ENCODE results near the gene FRMD5.
A peak's percentile ranks its signal among the peaks of the same experiment; 100 is the strongest.

Gene FRMD5

DNA sequence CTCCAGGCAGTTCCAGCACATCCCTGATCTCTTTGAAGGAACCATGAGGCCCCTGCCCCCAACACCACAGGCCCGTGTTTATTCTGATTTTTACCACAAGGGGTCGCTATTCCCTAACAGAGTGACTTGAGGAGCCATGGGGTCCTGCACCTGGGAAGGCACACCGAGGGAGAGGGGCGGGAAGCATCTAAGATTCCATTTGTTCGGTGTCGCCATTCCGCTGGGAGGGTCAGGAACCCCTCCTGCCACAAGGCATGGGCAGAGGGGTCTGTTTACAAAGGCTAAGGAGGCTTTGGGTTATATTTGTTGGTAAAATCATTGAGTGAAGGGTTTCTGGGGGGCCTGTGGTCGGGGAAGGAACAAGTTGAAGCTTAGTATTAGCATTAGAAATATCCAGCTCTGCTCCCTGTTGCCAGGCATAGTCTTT lies 291.2 kb downstream of the FRMD5 start:
- Mint-ChIP-seq H3K9me3 (no peaks in the 10 kb centered on the region), H3K27ac (peak overlapping the region in 1 of 2 donors; percentile 0), H3K27me3 (no peaks in the 10 kb centered on the region), H3K4me1 (peaks cover 6% of the 10 kb centered on the region), H3K4me3 (peak overlapping the region in 1 of 2 donors; percentile 63)
- DNase-seq (peak; percentile 61 to 70), ATAC-seq (peak; percentile 86)

DNA sequence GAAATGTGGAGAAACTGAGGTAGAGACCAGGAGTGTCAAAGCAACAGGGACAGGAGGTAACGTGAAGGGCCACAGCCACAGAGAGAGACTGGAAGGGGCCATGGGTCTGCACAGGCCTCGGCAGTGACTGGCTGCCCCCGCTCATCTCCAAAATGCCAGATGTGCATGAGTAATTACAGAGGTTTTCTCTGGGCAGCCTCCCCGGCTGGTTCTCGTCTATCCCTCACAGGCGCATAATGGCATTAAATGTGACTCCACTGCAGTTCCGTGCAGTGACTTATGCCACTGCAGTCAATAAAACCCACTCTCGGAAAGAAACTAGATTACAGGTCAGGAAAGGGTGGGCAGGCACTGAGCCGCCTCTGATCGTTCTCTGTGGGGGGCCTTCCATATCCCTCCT lies 293.6 kb downstream of the FRMD5 start:
- Mint-ChIP-seq H3K27ac (no peak overlapping the region), H3K9me3 (no peaks in the 10 kb centered on the region), H3K4me3 (no peak overlapping the region), H3K27me3 (no peaks in the 10 kb centered on the region), H3K4me1 (peaks cover 6% of the 10 kb centered on the region)
- DNase-seq (no peak), ATAC-seq (no peak)

DNA sequence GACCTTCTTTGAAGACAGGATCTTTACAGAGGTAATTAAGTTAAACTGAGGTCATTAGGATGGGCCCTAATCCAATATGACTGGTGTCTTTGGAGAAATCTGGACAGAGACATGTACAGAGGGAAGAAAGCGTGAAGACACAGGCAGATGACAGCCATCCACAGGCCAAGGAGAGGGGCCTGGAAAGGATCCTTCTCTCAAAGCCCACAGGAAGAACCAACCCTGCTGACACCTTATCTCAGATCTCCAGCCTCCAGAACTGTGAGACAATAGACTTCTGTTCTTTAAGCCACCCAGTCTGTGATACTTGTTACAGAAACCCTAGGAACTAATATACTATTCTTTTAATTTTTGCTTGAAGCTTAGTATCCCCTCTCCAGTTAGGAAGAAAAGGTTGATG lies 294.1 kb downstream of the FRMD5 start:
- Mint-ChIP-seq H3K4me1 (peaks cover 6% of the 10 kb centered on the region), H3K9me3 (no peaks in the 10 kb centered on the region), H3K4me3 (no peak overlapping the region), H3K27me3 (no peaks in the 10 kb centered on the region), H3K27ac (no peak overlapping the region)
- no peak for ATAC-seq
- no peak for DNase-seq

DNA sequence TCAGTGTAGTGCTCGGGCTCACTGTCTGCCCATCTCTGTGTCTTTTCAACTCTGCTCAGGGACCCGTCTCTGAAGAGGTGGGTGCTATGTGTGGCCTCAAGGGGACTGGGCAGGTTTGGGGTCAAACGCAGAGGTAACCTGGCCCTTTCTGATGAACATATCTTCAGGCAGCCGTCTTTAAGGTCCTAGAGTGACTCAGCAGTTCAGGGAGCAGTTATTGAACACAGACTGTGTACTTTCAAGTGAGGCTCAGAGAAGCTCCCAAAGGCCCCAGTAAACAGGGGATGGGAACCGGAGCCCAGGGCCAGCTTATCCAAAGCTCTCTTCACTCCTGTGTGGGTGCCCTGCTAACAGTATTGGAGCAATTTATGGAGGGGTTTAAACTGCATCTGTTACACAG lies 295.1 kb downstream of the FRMD5 start:
- Mint-ChIP-seq H3K4me3 (no peak overlapping the region), H3K27ac (peak overlapping the region in 1 of 2 donors; percentile 66), H3K27me3 (no peaks in the 10 kb centered on the region), H3K9me3 (no peaks in the 10 kb centered on the region), H3K4me1 (peaks cover 6% of the 10 kb centered on the region)
- no peak for ATAC-seq
- no peak for DNase-seq

DNA sequence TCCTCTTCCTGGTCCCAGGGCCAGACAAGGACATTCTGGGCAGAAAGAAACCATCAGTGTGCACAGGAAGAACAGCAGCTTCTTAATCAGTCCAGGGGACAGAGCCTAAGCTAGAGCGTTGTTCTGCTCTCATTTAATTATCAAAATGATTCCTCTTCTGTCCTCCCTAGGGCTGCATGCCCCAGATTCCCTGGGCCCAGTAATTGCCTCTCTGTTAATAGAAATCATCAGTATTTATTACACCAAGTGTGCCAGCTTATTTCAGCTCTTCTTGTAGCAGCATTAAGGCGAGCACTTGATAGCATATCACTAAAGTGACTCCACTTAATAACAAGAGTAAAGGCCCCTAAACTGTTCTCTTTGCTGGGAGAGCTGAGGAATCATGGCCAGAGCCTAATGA lies 296.2 kb downstream of the FRMD5 start:
- Mint-ChIP-seq H3K9me3 (no peaks in the 10 kb centered on the region), H3K4me1 (peaks cover 4% of the 10 kb centered on the region), H3K27ac (no peak overlapping the region), H3K4me3 (no peak overlapping the region), H3K27me3 (no peaks in the 10 kb centered on the region)
- ATAC-seq (no peak), DNase-seq (no peak)

DNA sequence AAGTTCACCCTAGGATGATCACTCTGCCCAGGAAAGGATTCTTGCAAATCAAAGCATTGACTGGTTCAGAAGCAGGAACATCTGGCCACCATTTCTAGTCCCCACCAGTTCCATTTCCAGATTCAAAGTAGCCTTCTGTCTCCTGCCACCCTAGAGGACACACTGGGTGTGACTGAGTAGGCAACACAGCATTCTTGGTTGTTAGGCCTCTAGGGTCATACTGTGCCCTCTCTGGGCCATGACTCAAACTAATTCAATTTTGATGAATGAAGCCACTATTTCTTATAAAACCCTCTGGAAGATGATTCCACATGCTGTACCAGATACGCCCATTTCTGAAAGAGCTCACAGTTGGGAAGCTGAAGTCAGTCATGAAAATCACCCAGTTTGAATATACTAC lies 298.5 kb downstream of the FRMD5 start:
- Mint-ChIP-seq H3K27ac (peak overlapping the region in 1 of 2 donors; percentile 5), H3K27me3 (no peaks in the 10 kb centered on the region), H3K9me3 (no peaks in the 10 kb centered on the region), H3K4me3 (no peak overlapping the region), H3K4me1 (no peaks in the 10 kb centered on the region)
- no peak for DNase-seq
- no peak for ATAC-seq

DNA sequence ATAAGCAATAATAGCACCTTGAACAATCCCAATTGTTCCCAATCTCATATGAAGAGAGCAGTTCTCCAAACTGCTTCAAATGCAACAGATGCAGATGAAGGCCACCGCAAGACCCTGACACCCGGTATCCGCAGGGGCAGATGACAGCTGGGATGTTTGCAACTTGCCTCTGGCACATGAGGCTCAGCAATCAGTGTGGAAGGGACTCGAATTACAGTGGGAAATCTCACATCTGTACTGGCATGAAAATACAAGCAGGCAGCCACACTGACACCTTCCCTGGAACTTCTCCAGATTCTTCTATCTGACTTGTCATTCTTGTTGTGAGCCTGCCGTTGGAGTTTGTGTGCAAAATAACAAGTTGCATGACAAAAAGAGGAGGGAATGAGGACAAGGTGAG lies 299.5 kb downstream of the FRMD5 start:
- Mint-ChIP-seq H3K27ac (no peak overlapping the region), H3K27me3 (no peaks in the 10 kb centered on the region), H3K4me3 (no peak overlapping the region), H3K9me3 (no peaks in the 10 kb centered on the region), H3K4me1 (no peaks in the 10 kb centered on the region)
- DNase-seq (no peak), ATAC-seq (no peak)

DNA sequence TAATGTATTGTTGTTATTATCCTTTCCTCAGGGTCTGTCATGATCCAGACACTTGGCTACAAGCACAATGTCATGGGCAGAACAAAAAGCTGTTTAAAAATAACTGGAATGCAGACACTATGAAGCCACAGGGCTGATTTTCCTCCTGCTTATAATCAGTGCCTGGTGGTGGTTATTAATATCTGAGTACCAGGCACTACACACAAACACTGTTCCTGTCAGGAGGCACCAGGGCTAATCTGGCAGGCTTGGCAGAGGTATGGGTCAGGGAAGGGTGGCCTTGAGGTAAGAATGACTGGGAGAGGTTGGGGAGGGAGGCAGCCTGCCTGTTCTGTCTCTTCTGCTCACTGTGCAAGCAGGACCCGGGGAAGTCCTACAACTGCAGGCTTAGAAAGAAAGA lies 301.1 kb downstream of the FRMD5 start:
- peak overlapping the region; percentile 20 to 46 for H3K27ac Mint-ChIP-seq
- ATAC-seq (peak; percentile 9), DNase-seq (no peak)
- no peak overlapping the region for H3K4me3 Mint-ChIP-seq
- H3K27me3 Mint-ChIP-seq, result no peaks in the 10 kb centered on the region
- H3K4me1 Mint-ChIP-seq, result no peaks in the 10 kb centered on the region
- no peaks in the 10 kb centered on the region for H3K9me3 Mint-ChIP-seq

DNA sequence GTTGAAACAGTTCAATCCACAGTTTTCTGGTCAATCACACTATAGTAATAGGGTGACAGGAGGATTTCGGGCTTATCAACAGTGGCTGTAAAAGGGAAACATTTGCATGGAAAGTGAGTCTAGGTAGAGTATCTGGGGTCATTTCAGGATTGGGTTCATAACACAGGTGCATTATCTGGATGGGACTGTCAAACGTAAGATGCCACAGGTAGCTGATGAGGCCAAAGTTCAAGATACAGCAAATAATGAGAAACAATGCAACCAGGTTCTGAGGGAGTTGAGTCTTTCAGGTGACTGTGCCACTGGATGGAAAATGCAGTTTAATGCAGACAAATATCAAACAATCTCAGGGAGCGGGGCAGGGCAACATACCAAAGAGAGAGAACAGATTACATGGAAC lies 306.0 kb downstream of the FRMD5 start:
- H3K27ac Mint-ChIP-seq, result no peak overlapping the region
- no peak overlapping the region for H3K4me3 Mint-ChIP-seq
- DNase-seq (no peak), ATAC-seq (no peak)
- peaks cover 11% of the 10 kb centered on the region for H3K4me1 Mint-ChIP-seq
- no peaks in the 10 kb centered on the region for H3K9me3 Mint-ChIP-seq
- no peaks in the 10 kb centered on the region for H3K27me3 Mint-ChIP-seq

DNA sequence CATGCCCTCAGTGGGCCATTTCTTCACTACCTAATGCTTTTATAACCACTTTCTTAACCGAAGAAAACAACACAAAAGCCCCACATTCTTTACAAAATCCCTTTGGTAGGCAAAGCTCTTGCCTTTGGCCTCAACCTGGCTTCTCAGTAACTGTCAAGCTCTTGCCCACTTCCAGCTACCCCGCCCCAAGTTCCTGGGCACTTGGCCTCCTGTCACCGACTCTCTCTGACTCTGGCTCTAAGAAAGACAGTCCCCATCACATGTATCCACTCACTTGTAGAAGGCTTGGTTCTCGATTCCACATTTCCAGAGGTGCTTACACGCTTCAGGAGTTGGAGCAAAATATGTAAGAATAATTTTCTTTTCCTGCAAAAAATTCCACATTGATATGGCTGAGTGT lies 307.2 kb downstream of the FRMD5 start:
- H3K4me1 Mint-ChIP-seq, result peaks cover 11% of the 10 kb centered on the region
- H3K4me3 Mint-ChIP-seq, result no peak overlapping the region
- H3K9me3 Mint-ChIP-seq, result no peaks in the 10 kb centered on the region
- H3K27me3 Mint-ChIP-seq, result no peaks in the 10 kb centered on the region
- H3K27ac Mint-ChIP-seq, result no peak overlapping the region
- DNase-seq (no peak), ATAC-seq (no peak)

DNA sequence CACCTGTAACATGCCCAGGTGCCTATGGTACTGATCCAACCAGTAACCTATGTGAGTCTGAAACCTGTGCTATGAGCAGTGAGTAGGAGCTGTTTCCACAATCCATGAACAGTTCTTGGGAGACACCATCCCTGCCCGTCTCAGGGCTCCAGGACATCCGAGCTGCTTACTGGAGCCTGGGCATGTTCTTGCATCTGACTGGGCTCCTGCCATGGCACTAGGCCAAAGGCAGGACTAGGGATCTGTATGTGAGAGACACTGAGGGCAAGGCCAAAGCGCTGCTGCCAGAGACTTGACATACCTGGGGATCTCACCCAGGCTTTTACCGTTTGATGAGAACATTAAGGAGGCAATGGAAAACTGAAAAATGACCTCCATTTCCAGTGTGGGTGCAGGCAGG lies 308.5 kb downstream of the FRMD5 start:
- ATAC-seq, result no peak
- no peak overlapping the region for H3K27ac Mint-ChIP-seq

DNA sequence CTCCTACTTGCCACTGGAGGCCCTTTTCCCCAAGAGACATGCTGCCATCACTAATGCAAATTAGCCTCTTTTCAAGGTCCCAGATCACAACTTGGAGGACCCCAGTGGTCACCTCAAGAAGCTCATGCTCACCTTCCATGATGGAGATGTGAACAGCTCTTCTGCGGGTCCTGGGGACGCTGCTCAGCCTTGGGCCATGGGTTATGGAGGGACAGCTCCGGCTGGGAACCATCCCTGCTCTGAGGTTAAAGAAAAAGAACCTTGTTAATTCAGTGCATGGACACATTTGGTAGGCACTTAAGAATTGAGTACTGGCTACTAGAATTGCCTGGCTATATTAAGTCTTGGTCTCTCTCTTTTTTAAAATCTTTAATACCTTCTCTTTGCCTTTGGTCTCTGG lies 311.5 kb downstream of the FRMD5 start:
- Mint-ChIP-seq H3K4me1 (peaks cover 11% of the 10 kb centered on the region), H3K27me3 (no peaks in the 10 kb centered on the region), H3K27ac (no peak overlapping the region), H3K9me3 (no peaks in the 10 kb centered on the region), H3K4me3 (no peak overlapping the region)
- no peak for DNase-seq
- no peak for ATAC-seq

More for the DNA sequence above, 308.5 kb downstream of the FRMD5 start:
- Mint-ChIP-seq H3K4me3 (no peak overlapping the region), H3K4me1 (peaks cover 11% of the 10 kb centered on the region), H3K27me3 (no peaks in the 10 kb centered on the region), H3K9me3 (no peaks in the 10 kb centered on the region)
- DNase-seq, result no peak

DNA sequence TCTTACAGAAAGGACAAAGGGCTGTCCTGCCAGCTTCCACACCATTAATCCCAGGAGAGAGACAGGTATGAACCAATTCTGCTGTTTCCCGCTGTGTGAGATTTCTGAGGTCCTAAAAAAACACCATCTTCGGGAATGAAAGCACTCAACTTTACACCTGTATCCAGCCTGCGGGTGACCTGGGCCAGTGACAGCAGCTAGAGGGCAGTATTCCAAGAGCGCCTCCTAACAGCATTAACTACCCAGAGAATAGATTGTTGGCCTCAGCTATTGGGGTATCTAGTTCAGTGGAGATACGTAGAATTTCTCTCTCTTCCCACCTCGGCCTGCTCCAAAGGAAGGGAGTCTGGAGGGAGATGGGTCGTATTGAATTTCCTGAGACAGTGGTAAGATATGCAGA lies 313.1 kb downstream of the FRMD5 start:
- DNase-seq, result no peak
- Mint-ChIP-seq H3K4me1 (peaks cover 11% of the 10 kb centered on the region), H3K27ac (no peak overlapping the region), H3K9me3 (no peaks in the 10 kb centered on the region), H3K4me3 (no peak overlapping the region), H3K27me3 (no peaks in the 10 kb centered on the region)
- ATAC-seq, result no peak

DNA sequence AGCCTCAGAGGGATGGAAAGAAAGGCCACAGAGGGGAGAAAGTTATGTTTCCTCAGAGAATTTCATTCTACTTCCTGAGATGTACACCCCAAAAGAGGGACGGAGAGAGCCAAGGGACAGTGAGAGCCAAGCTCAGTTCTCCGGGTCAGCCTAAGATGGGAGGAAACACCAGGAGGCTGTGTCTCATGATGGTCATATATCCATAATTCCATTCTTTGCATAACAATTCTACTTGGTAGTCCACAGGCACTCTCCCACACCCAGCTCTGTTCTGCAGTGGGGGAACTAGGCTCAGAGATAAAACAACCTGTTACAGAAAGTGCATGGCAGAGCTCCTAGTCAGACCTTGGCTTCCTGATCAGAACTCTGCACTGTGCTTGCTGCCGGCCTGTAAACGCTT lies 313.8 kb downstream of the FRMD5 start:
- DNase-seq (no peak), ATAC-seq (no peak)
- H3K27me3 Mint-ChIP-seq, result no peaks in the 10 kb centered on the region
- no peak overlapping the region for H3K27ac Mint-ChIP-seq
- H3K4me1 Mint-ChIP-seq, result peaks cover 6% of the 10 kb centered on the region
- H3K9me3 Mint-ChIP-seq, result no peaks in the 10 kb centered on the region
- no peak overlapping the region for H3K4me3 Mint-ChIP-seq

DNA sequence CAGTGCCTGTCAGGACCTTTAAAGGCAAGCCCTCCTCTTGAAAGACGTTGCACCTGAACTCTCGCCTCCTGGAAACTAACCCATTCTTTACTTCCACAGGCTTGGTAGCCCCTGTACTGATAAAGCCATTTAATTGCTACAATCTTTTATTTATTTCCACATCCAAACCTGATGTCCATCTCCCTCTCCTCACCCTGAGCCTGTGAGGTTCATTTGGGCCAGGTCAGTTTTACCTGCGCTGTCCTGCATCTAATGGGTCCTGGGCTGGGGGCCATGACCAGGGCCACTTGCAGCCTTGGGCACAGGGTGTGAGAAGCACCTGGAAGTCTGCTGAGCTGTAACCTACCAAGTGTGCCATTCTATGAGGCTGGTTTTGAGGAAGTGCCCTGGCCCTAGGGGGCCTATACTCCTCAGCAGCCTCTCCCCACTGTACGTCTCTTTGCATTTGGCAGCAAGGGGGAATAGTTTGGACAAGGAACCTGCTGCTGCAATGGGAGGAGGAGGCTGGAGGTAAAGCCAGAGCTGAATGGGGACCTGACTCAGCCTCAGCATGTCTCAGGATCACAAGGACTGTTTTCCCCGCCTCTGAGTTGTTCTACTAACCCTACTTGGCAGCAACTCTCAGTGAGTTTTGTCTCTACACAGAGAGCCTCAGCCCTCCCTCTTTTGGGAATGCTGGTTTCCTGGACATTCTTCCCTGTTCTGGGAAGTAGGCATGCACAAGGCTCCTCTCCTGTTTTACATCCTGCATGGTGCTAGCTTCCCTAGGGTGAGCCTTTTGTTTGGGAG lies 314.5 kb downstream of the FRMD5 start:
- DNase-seq (no peak), ATAC-seq (peak; percentile 28)

DNA sequence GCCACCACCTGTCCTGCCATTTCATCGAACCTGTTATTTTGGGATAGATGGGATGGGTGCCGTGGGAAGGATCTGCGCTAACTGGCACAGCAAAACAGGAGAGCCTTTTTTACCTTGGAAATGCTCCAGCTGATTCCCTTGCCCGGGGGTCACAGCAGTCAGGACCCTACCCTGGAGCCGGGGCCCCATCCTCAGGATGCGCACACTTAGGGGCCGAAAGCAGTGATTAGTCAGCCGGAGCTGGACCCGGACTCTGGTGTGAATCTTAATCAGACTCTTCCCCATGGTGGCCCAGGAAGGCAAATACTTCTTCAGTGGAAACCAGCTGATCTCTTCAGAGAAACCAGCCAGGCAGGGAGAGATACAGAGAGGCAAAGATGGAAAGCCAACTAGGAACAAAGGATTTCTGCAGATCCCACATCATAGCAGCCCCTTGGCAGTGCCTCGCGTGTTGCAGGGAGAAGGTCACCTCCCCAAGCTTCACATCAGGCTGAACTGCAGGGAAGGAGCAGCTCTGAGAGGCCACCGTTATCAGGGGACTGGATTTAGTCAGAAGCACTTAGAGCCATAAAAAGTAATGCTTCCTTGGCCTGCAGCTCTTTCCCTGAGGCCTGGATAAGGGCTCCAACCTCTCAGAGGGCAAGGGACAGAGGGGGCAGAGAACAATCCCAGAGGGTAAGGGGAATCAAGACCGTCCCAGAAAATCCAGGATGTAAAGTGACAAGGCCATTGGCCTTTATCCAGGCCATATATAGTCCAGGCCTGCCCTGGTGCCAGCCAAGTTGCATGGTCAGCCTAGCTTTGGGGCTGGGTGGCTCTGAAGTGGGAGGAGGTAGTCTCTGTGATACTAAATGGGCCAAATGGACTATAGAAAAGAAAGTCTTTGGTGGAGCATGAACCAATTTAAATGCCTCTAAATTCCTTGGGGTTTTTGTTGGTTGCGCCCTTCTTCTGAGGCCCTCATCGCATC lies 315.4 kb downstream of the FRMD5 start:
- Mint-ChIP-seq H3K27ac (peak overlapping the region in 1 of 2 donors; percentile 80), H3K27me3 (no peaks in the 10 kb centered on the region), H3K4me3 (no peak overlapping the region), H3K9me3 (no peaks in the 10 kb centered on the region), H3K4me1 (no peaks in the 10 kb centered on the region)
- ATAC-seq (no peak), DNase-seq (no peak)

More for the DNA sequence above, 314.5 kb downstream of the FRMD5 start:
- H3K27me3 Mint-ChIP-seq, result no peaks in the 10 kb centered on the region
- no peak overlapping the region for H3K27ac Mint-ChIP-seq
- H3K9me3 Mint-ChIP-seq, result no peaks in the 10 kb centered on the region
- H3K4me3 Mint-ChIP-seq, result no peak overlapping the region
- H3K4me1 Mint-ChIP-seq, result no peaks in the 10 kb centered on the region

All from stimulated activated naive CD8-positive, alpha-beta T cell treated with anti-CD3 and anti-CD28 coated beads, Interleukin-15, amount 100 ng/mL, for 72 hours (primary cell).